Upper lobe of left lung (tissue), 4 donors: ENCODE results near the gene SCAMP5.

ENCODE experiments used
- EP300 ChIP-seq, 4 donors: sonication (generic); formaldehyde crosslinking; IDR thresholded peaks; one replicate each; pipeline ENCODE4 v1.5.1; 2017; ENCODE audit warnings: antibody characterized with exemption in 4 of 4, control low read depth in 2 of 4
- POLR2A ChIP-seq, 4 donors: fragments of 450-650 bp; IDR thresholded peaks; one replicate each; pipeline ENCODE4 v1.5.1; 2016 to 2017; ENCODE audit warnings: antibody characterized with exemption in 4 of 4, mild to moderate bottlenecking in 2 of 4
- POLR2AphosphoS5 ChIP-seq, 2 donors: sonication (generic); formaldehyde crosslinking; IDR thresholded peaks; one replicate each; pipeline ENCODE4 v1.5.1; 2017; ENCODE audit warnings: antibody characterized with exemption in 2 of 2

DNA sequence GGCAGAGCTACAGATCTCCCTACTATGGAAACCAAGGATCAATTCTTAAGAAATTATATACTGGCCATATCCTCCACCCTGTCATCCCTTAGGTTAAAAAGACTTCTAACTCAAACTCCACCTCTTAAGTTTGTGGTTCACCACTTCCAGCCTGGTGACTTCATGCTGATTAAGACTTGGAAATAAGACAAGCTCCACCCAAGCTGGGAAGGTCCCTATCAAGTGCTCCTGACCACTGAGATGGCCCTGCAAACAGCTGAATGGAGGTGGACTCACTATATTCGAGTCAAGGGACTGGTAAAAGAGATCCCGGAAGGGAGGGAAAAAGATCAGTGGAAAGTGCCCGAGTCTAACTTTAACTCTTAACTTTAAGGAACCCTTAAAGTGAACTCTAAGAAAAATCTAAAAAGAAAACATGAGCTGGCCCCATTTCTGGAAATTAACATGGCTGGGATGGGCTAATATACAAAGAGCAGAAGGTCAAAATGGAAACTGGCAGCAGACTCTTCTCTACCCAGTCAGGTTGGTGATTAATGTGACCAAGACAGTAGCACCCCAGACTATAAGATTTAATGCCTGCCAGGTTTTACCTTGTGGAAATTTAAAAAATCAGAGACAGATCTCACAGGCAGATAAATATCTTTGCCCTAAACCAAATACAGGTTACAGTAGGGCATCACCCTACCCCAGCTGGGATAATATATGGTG is 71.9 kb downstream of the SCAMP5 start:
- TF ChIP-seq EP300 (IDR thresholded peaks at IDR 0.05): no peak
- TF ChIP-seq POLR2AphosphoS5 (IDR thresholded peaks at IDR 0.05): no peak
- TF ChIP-seq POLR2A (IDR thresholded peaks at IDR 0.05): no peak
